Measurements from ENCODE around the gene HLA-F.
A peak's percentile ranks its signal among the peaks of the same experiment; 100 is the strongest.

Gene HLA-F

DNA sequence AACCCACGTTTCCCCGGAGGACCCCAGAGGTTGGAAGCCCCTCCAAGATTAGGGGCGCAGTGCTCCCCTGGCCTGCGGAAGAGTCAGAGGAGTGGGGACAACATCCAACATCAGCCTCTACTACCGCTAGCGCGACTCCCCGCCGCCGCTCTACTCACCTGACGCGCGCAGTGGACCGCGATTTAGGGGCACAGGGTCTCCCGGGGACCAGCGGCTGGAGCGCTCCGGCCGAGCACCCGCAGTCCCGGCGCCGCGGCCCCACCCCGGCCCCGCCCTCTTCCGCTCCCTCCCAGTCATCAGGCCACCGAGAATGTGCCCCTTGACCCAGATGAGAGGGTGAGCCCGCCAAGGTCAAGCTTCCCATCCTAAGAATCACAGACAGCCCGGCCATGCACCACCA lies 42.3 kb upstream of the HLA-F start, which contains the start of gene ZFP57:
TSS of gene ZFP57 (minus strand) at position 249 of the 400 bp plus-strand sequence. CDS start 4,149 bp downstream, outside the sequence.
- no peak within 1 kb of the TSS for H3K4me3 ChIP-seq (ENCODE audit: control insufficient read depth, low read depth, low read length)
- TF ChIP-seq, protein P1, sequence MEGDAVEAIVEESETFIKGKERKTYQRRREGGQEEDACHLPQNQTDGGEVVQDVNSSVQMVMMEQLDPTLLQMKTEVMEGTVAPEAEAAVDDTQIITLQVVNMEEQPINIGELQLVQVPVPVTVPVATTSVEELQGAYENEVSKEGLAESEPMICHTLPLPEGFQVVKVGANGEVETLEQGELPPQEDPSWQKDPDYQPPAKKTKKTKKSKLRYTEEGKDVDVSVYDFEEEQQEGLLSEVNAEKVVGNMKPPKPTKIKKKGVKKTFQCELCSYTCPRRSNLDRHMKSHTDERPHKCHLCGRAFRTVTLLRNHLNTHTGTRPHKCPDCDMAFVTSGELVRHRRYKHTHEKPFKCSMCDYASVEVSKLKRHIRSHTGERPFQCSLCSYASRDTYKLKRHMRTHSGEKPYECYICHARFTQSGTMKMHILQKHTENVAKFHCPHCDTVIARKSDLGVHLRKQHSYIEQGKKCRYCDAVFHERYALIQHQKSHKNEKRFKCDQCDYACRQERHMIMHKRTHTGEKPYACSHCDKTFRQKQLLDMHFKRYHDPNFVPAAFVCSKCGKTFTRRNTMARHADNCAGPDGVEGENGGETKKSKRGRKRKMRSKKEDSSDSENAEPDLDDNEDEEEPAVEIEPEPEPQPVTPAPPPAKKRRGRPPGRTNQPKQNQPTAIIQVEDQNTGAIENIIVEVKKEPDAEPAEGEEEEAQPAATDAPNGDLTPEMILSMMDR (conservative IDR thresholded peaks at IDR 0.05; ENCODE audit: control insufficient read depth, insufficient read depth, low read depth, low read length): no peak

GRCh38 chr6:29681811-29682210 lies 41.4 kb upstream of the HLA-F start:
- no peak overlapping the region for H3K4me3 ChIP-seq (ENCODE audit: control insufficient read depth, low read depth, low read length)
- TF ChIP-seq, protein P1 (conservative IDR thresholded peaks at IDR 0.05; ENCODE audit: control insufficient read depth, insufficient read depth, low read depth, low read length): no peak
- DNase-seq (ENCODE audit: low read depth): no peak

More for the DNA sequence above, 42.3 kb upstream of the HLA-F start, which contains the start of gene ZFP57:
- DNase-seq (ENCODE audit: low read depth): no peak

DNA sequence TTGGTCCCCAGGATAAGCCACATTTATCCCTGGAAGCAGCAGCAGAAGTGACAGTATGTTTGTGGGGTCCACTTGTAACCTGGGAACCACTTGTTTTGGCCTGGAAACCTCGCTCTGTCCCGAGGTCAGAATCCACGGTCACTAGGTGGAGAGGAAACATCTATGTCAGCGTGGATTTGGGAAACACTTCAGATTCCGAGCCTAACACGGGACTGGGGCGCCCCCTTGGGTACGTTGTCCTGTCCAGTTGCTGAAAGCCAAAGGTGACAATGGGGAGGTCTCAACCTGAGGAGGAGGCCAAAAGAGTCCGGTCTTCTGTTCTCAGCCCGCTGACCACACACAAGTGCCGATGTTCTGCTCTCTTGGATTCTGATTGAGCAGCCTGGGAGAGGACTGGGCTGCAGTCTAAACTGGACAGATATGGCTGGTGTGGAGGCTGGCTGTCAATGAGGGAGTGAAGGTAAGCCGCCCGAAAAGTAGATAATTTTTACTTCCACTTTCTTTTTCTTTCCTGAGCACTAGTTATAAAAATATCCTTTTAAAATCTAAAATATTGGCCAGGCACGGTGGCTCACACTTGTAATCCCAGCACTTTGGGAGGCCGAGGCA lies 37.4 kb upstream of the HLA-F start:
- no peak for DNase-seq (ENCODE audit: low read depth)
- TF ChIP-seq, protein P1 (conservative IDR thresholded peaks at IDR 0.05; ENCODE audit: control insufficient read depth, insufficient read depth, low read depth, low read length): no peak
- no peak overlapping the region for H3K4me3 ChIP-seq (ENCODE audit: control insufficient read depth, low read depth, low read length)

- no peak for DNase-seq (ENCODE audit: low read depth)
Measured at GRCh38 chr6:29694637-29695036, 28.6 kb upstream of the HLA-F start.

GRCh38 chr6:29696147-29697125 lies 26.8 kb upstream of the HLA-F start:
- TF ChIP-seq, protein P1 (conservative IDR thresholded peaks at IDR 0.05; ENCODE audit: control insufficient read depth, insufficient read depth, low read depth, low read length): peak; percentile 57
- DNase-seq (ENCODE audit: low read depth): peak; percentile 24
- H3K4me3 ChIP-seq (ENCODE audit: control insufficient read depth, low read depth, low read length): no peak overlapping the region

More at GRCh38 chr6:29694637-29695036, 28.6 kb upstream of the HLA-F start:
- H3K4me3 ChIP-seq (ENCODE audit: control insufficient read depth, low read depth, low read length): no peak overlapping the region
- TF ChIP-seq, protein P1 (conservative IDR thresholded peaks at IDR 0.05; ENCODE audit: control insufficient read depth, insufficient read depth, low read depth, low read length): no peak

DNA sequence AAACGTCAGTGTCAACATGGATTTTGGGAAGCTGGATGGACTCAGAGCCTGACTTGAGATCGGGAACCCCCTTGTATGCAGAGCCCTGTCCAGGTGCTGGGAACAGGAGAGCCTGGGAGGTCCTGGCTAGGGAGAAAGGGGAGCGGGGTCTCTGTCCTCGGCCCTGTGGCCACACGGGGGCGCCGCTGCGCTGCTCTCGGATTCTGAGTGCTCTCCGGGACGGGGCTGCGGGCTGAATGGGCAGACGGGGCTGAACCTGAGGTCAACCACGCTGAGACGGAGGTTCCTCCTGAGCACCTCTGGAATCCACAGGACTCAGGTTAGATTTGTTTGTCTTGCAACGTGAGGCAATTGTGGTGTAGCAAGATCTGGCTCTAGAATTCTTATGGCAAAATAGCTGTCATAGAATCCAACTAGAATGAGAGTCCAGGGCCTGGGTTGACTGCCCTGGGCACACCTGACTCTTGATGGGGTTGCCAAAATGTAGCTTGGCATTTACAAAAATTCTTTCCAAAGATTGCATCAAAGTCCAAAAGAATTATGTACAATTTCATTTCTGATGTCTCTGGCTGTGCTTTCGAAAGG lies 20.6 kb upstream of the HLA-F start:
- H3K4me3 ChIP-seq (ENCODE audit: control insufficient read depth, low read depth, low read length): no peak overlapping the region
- DNase-seq (ENCODE audit: low read depth): peak; percentile 13
- TF ChIP-seq, protein P1 (conservative IDR thresholded peaks at IDR 0.05; ENCODE audit: control insufficient read depth, insufficient read depth, low read depth, low read length): peak; percentile 53
